PC-3 (cell line): ENCODE results near the gene MYLK4. TPM values are rescaled to one million over a fixed set of nuclear protein-coding genes. Genes with fewer than 3 reads are reported as not detected.

ENCODE experiments used
- ATAC-seq: fragments of 200-7000 bp; cut with Tn5 transposase; 2 replicates; pipeline ENCODE4 v1.9.1; 2020; ENCODE audit warnings: mild to moderate bottlenecking, moderate library complexity
- BruUV-seq: library from RNA; stranded (reverse); fragments of 400-500 nt; replicated peaks from 2 replicates; lab custom pipeline; 2021; lab: Mats Ljungman, UMichigan
- CTCF ChIA-PET: fragments of 300-600 bp; sonication (Branson Sonifier 250); formaldehyde crosslinking; loops from one replicate; lab custom pipeline; 2022; ENCODE audit warnings: antibody characterized with exemption; lab: Charles Lee
- POLR2A ChIA-PET: fragments of 300-600 bp; sonication (Branson Sonifier 250); formaldehyde crosslinking; loops from one replicate; lab custom pipeline; 2022; ENCODE audit warnings: antibody characterized with exemption; ENCODE audit not compliant: unreplicated experiment; lab: Charles Lee
- DNase-seq: peaks from one replicate; pipeline ENCODE4 v3.0.0-alpha.2; 2015
- H2AFZ ChIP-seq: fragments of 300-600 bp; sonication (generic); 2 replicates; pipeline ENCODE4 v1.6.0; 2016; ENCODE audit warnings: antibody characterized with exemption, low read length
- H3F3A ChIP-seq: fragments of 300-600 bp; sonication (generic); one replicate; pipeline ENCODE4 v1.6.0; 2017; ENCODE audit warnings: antibody characterized with exemption, low read length, control low read depth, mild to moderate bottlenecking; ENCODE audit not compliant: unreplicated experiment
- H3K27ac ChIP-seq: fragments of 300-600 bp; sonication (generic); 2 replicates; pipeline ENCODE4 v1.5.1; 2016; ENCODE audit warnings: mild to moderate bottlenecking, low read length
- H3K27me3 ChIP-seq: fragments of 300-600 bp; sonication (generic); 2 replicates; pipeline ENCODE4 v1.6.1; 2016; ENCODE audit warnings: low read length, mixed read lengths
- H3K36me3 ChIP-seq: fragments of 300-600 bp; sonication (generic); 2 replicates; pipeline ENCODE4 v1.6.1; 2016; ENCODE audit warnings: low read depth, mixed run types, low read length, mixed read lengths
- H3K4me1 ChIP-seq: fragments of 300-600 bp; sonication (generic); 2 replicates; pipeline ENCODE4 v1.5.1; 2016; ENCODE audit warnings: low read length; ENCODE audit not compliant: insufficient read depth
- H3K4me2 ChIP-seq: fragments of 300-600 bp; sonication (generic); 2 replicates; pipeline ENCODE4 v1.6.0; 2016; ENCODE audit warnings: low read length
- H3K4me3 ChIP-seq: fragments of 300-600 bp; sonication (generic); 2 replicates; pipeline ENCODE4 v1.5.1; 2016; ENCODE audit warnings: mild to moderate bottlenecking, low read length, mixed read lengths
- H3K79me2 ChIP-seq: fragments of 300-600 bp; sonication (generic); 2 replicates; pipeline ENCODE4 v1.6.1; 2017; ENCODE audit warnings: low read length, mixed read lengths
- H3K9ac ChIP-seq: fragments of 300-600 bp; sonication (generic); 2 replicates; pipeline ENCODE4 v1.6.0; 2016; ENCODE audit warnings: mild to moderate bottlenecking, low read length
- H3K9me2 ChIP-seq: fragments of 300-600 bp; sonication (generic); replicated peaks from 2 replicates; pipeline ENCODE4 v1.6.1; 2016; ENCODE audit warnings: mixed run types, low read length, mixed read lengths
- H3K9me3 ChIP-seq: fragments of 300-600 bp; sonication (generic); 2 replicates; pipeline ENCODE4 v1.6.1; 2016; ENCODE audit warnings: low read length, mixed read lengths
- H4K20me1 ChIP-seq: fragments of 300-600 bp; sonication (generic); 2 replicates; pipeline ENCODE4 v1.6.1; 2016; ENCODE audit warnings: low read length, mixed read lengths
- CTCF ChIP-seq: fragments of 300-600 bp; sonication (generic); conservative IDR thresholded peaks from 2 replicates; pipeline ENCODE4 v1.5.1; 2017; ENCODE audit warnings: antibody characterized with exemption, low read depth, mild to moderate bottlenecking, low read length
- EZH2 ChIP-seq: fragments of 300-600 bp; sonication (generic); IDR thresholded peaks from one replicate; pipeline ENCODE4 v1.6.1; 2017; ENCODE audit warnings: antibody characterized with exemption, mild to moderate bottlenecking, low read length; ENCODE audit not compliant: unreplicated experiment
- EZH2phosphoT487 ChIP-seq: fragments of 300-600 bp; sonication (generic); IDR thresholded peaks from 2 replicates; pipeline ENCODE4 v1.6.1; 2018; ENCODE audit warnings: mild to moderate bottlenecking, antibody characterized with exemption, low read length, borderline replicate concordance
- intact Hi-C: fragments of 100-400 bp; cut with micrococcal nuclease; formaldehyde crosslinking; loops from 2 replicates; pipeline ENCODE4 v1.9.0; 2023
- total RNA-seq: library from RNA; depleted of rRNA; stranded (reverse); fragments of >200 nt; gene quantifications from 2 replicates; pipeline ENCODE4 v1.2.3, GENCODE V29; 2014

Gene MYLK4
- total RNA-seq, 1 experiment from 2014 or later: 0.11 TPM

- Histone ChIP-seq H3K36me3 (no peaks in the 10 kb centered on the region), H3F3A (no peaks in the 10 kb centered on the region), H3K9me3 (no peaks in the 10 kb centered on the region), H3K27me3 (no peaks in the 10 kb centered on the region), H3K79me2 (no peaks in the 10 kb centered on the region), H3K4me3 (no peak overlapping the region), H4K20me1 (no peaks in the 10 kb centered on the region), H3K9ac (no peak overlapping the region), H3K4me2 (no peak overlapping the region), H3K27ac (no peak overlapping the region), H2AFZ (peak overlapping the region; percentile 23; the same call in 1 of the 2 replicates), H3K4me1 (peaks cover 5% of the 10 kb centered on the region), H3K9me2 (no peaks in the 10 kb centered on the region)
- intact Hi-C loops: no loop called here
- TF ChIP-seq EZH2phosphoT487: no peak
- no peak for TF ChIP-seq EZH2
- TF ChIP-seq CTCF: no peak
- ATAC-seq (no peak), DNase-seq (no peak)
- POLR2A ChIA-PET: interaction anchor here (0.6 kb wide), 1 partner anchor 317 kb away, joined by 3 read pairs; no protein-coding TSS in a partner anchor
- CTCF ChIA-PET: no interaction called here
- BruUV-seq: no TSS peak
Measured at GRCh38 chr6:2725999-2726567, 24.6 kb downstream of the MYLK4 start.

- TF ChIP-seq EZH2 (no peak), EZH2phosphoT487 (no peak), CTCF (no peak)
- POLR2A ChIA-PET: interaction anchor here (0.6 kb wide), 1 partner anchor 316 kb away, joined by 3 read pairs; no protein-coding TSS in a partner anchor
- H3F3A ChIP-seq: no peaks in the 10 kb centered on the region
- no peaks in the 10 kb centered on the region for H3K27me3 ChIP-seq
- no peak overlapping the region for H3K9ac ChIP-seq
- CTCF ChIA-PET: no interaction called here
- no peaks in the 10 kb centered on the region for H3K4me1 ChIP-seq
- no peak overlapping the region for H3K4me3 ChIP-seq
- no peaks in the 10 kb centered on the region for H3K36me3 ChIP-seq
- ATAC-seq (no peak), DNase-seq (no peak)
- H3K9me3 ChIP-seq: no peaks in the 10 kb centered on the region
- no peaks in the 10 kb centered on the region for H3K9me2 ChIP-seq
- no peaks in the 10 kb centered on the region for H4K20me1 ChIP-seq
- H3K27ac ChIP-seq: no peak overlapping the region
- peak overlapping the region; percentile 23; the same call in 1 of the 2 replicates for H2AFZ ChIP-seq
- no TSS peak for BruUV-seq
- no peaks in the 10 kb centered on the region for H3K79me2 ChIP-seq
- intact Hi-C loops: no loop called here
- no peak overlapping the region for H3K4me2 ChIP-seq
Measured at GRCh38 chr6:2725364-2725988, 25.2 kb downstream of the MYLK4 start.

GRCh38 chr6:2721219-2721618 lies 29.5 kb downstream of the MYLK4 start:
- no peak for DNase-seq
- no TSS peak for BruUV-seq
- H3K27ac ChIP-seq: no peak overlapping the region
- H3K79me2 ChIP-seq: no peaks in the 10 kb centered on the region
- H2AFZ ChIP-seq: no peak overlapping the region
- no peak for ATAC-seq
- H3K36me3 ChIP-seq: no peaks in the 10 kb centered on the region
- no peaks in the 10 kb centered on the region for H3K9me2 ChIP-seq
- no peak overlapping the region for H3K9ac ChIP-seq
- H3K4me2 ChIP-seq: no peak overlapping the region
- intact Hi-C loops: no loop called here
- H4K20me1 ChIP-seq: no peaks in the 10 kb centered on the region
- ChIA-PET CTCF (no interaction called here), POLR2A (no interaction called here)
- H3K4me1 ChIP-seq: no peaks in the 10 kb centered on the region
- H3K27me3 ChIP-seq: no peaks in the 10 kb centered on the region
- H3K4me3 ChIP-seq: no peak overlapping the region
- TF ChIP-seq CTCF (no peak), EZH2 (no peak), EZH2phosphoT487 (no peak)
- no peaks in the 10 kb centered on the region for H3F3A ChIP-seq
- no peaks in the 10 kb centered on the region for H3K9me3 ChIP-seq
